WI38 (cell line): ENCODE data around the gene PXDN.
"Not testable (repeated sequence)": the region's sequence is repeated elsewhere in the genome, so short reads cannot be mapped to it uniquely, and the experiment has no call there.

Source experiments
- H3K4me3 ChIP-seq: 2 replicates; pipeline ENCODE4 v1.5.1; 2011; ENCODE audit warnings: low read depth, mild to moderate bottlenecking, control low read depth, low read length
- CTCF ChIP-seq: IDR thresholded peaks from 2 replicates; pipeline ENCODE4 v1.5.1; 2012; ENCODE audit warnings: low read depth, mild to moderate bottlenecking, control low read depth, low read length

PXDN gene

GRCh38 chr2:1766851-1767811 is 22.8 kb upstream of the PXDN start:
- H3K4me3 ChIP-seq, result no peak overlapping the region
- TF ChIP-seq CTCF, result no peak

- TF ChIP-seq CTCF, result no peak
Measured at GRCh38 chr2:1766425-1766824, 22.1 kb upstream of the PXDN start.

GRCh38 chr2:1765201-1765600 is 20.9 kb upstream of the PXDN start:
- H3K4me3 ChIP-seq, result not testable (repeated sequence)

More at GRCh38 chr2:1766425-1766824, 22.1 kb upstream of the PXDN start:
- no peak overlapping the region for H3K4me3 ChIP-seq

GRCh38 chr2:1759611-1759930 is 15.3 kb upstream of the PXDN start:
- TF ChIP-seq CTCF, result no peak
- no peak overlapping the region for H3K4me3 ChIP-seq

GRCh38 chr2:1758774-1759610 is 14.7 kb upstream of the PXDN start:
- TF ChIP-seq CTCF, result no peak
- no peak overlapping the region for H3K4me3 ChIP-seq

- TF ChIP-seq CTCF, result no peak
- no peak overlapping the region for H3K4me3 ChIP-seq
Measured at GRCh38 chr2:1758171-1758570, 13.9 kb upstream of the PXDN start.

- no peak overlapping the region for H3K4me3 ChIP-seq
- no peak for TF ChIP-seq CTCF
Measured at GRCh38 chr2:1757567-1757966, 13.3 kb upstream of the PXDN start.

GRCh38 chr2:1757146-1757545 is 12.8 kb upstream of the PXDN start:
- not testable (repeated sequence) for H3K4me3 ChIP-seq
